ENCODE results near the gene PYM1.

Gene PYM1

GRCh38 chr12:55933169-55933798 lies 5.6 kb upstream of the PYM1 start:
- no peak for DNase-seq (ENCODE audit: low read depth)
- TF ChIP-seq CTCF (conservative IDR thresholded peaks at IDR 0.05; ENCODE audit: low read depth, low read length) = no peak
- no peak overlapping the region for H3K4me3 ChIP-seq (ENCODE audit: low read length)

GRCh38 chr12:55932551-55932910 lies 4.8 kb upstream of the PYM1 start:
- TF ChIP-seq CTCF (conservative IDR thresholded peaks at IDR 0.05; ENCODE audit: low read depth, low read length) = no peak
- H3K4me3 ChIP-seq (ENCODE audit: low read length) = peak overlapping the region; percentile 66
- DNase-seq (ENCODE audit: low read depth) = no peak

GRCh38 chr12:55931780-55932550 lies 4.3 kb upstream of the PYM1 start:
- no peak for DNase-seq (ENCODE audit: low read depth)
- TF ChIP-seq CTCF (conservative IDR thresholded peaks at IDR 0.05; ENCODE audit: low read depth, low read length) = no peak
- peak overlapping the region; percentile 66 for H3K4me3 ChIP-seq (ENCODE audit: low read length)

- TF ChIP-seq CTCF (conservative IDR thresholded peaks at IDR 0.05; ENCODE audit: low read depth, low read length) = no peak
- peak overlapping the region; percentile 66 for H3K4me3 ChIP-seq (ENCODE audit: low read length)
- no peak for DNase-seq (ENCODE audit: low read depth)
Observed at GRCh38 chr12:55931317-55931779, 3.7 kb upstream of the PYM1 start.

GRCh38 chr12:55930771-55931316 lies 3.1 kb upstream of the PYM1 start, which contains the start of gene DGKA:
Gene DGKA, plus strand, starts transcription at chr12:55931162. Its CDS starts 5,342 bp downstream, at chr12:55936504.
- peak; percentile 75 for TF ChIP-seq CTCF (conservative IDR thresholded peaks at IDR 0.05; ENCODE audit: low read depth, low read length)
- DNase-seq (ENCODE audit: low read depth) = no peak
- peak within 1 kb of the TSS; percentile 66 for H3K4me3 ChIP-seq (ENCODE audit: low read length)

GRCh38 chr12:55929306-55929791 lies 1.7 kb upstream of the PYM1 start:
- TF ChIP-seq CTCF (conservative IDR thresholded peaks at IDR 0.05; ENCODE audit: low read depth, low read length) = no peak
- H3K4me3 ChIP-seq (ENCODE audit: low read length) = no peak overlapping the region

More at GRCh38 chr12:55929306-55929791, 1.7 kb upstream of the PYM1 start:
- DNase-seq (ENCODE audit: low read depth) = no peak

Measured in retinal pigment epithelial cell (primary cell).